ENCODE results near the gene MAP3K7CL.

Gene MAP3K7CL

DNA sequence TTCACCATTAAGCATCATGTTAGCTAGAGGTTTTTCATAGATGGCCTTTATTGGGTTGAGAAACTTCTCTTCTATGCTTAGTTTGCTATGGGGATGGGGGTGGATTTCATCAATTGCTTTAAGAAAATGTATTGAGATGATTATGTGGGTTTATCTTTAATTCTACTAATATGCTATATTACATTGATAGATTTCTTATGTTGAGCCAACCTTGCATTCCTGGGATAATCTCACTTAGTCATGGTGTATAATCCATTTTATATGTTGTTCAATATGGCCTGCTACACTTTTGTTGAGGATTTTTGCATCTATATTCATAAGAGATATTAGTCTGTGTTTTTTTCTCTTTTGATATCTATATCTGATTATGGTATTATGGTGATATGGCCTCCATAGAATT, 70.7 kb downstream of the MAP3K7CL start:
- DNase-seq = no peak

DNA sequence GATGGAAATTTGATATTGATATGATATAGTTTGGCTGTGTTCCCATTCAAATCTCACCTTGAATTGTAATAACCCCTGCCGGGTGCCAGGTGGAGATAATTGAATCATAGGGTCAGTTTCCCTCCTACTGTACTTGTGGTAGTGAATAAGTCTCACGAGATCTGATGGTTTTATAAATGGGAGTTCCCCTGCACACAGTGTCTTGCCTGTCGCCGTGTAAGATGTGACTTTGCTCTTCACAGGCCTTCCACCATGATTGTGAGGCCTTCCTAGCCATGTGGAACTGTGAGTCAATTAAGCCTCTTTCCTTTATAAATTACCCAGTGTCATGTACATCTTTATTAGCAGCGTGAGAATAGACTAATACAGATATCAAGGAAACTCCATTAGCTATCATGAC, 74.6 kb downstream of the MAP3K7CL start:
- DNase-seq = no peak

GRCh38 chr21:29205988-29206387, 75.5 kb downstream of the MAP3K7CL start:
- DNase-seq = no peak

GRCh38 chr21:29206445-29206844, 76.0 kb downstream of the MAP3K7CL start:
- no peak for DNase-seq

- no peak for DNase-seq
These were observed 76.8 kb downstream of the MAP3K7CL start for GRCh38 chr21:29207201-29207600.

- DNase-seq = no peak
These were observed 77.7 kb downstream of the MAP3K7CL start for GRCh38 chr21:29208044-29208681.

GRCh38 chr21:29208682-29209059, 78.2 kb downstream of the MAP3K7CL start:
- DNase-seq = no peak

DNA sequence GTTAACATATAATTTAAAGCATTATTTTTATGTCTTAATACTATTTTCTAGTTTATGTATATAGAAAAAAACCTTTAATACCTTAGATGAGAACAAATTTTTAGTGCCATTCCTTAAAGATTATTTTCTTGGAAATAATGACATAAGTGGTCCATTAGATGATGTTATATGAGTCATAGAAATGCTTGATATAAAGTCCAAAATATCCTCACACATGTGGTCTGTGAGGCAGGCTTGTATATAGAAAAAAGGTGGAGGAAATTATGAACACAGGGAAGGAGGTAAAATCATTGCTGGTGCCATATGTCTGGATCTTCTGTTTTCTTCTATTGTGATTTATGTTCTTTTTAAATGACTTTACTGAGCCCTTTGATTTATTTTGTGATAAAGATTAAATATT, 79.3 kb downstream of the MAP3K7CL start:
- DNase-seq = no peak

DNA sequence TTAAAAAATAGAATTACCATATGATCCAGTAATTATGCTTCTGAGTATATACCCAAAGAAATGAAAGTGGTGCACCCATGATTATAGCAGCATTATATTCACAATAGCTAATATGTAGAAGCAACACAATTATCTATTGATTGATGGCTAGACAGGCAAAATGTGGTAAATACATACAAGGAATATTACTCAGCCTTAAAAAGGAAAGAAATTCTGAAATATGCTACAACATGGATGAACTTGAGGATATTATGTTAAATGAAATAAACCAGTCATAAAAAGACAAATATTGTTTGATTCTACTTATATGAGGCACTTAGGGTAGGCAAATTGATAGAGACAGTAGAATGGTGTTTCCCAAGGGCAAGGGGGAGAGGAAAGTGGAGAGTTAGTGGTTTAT, 80.8 kb downstream of the MAP3K7CL start:
- no peak for DNase-seq

DNA sequence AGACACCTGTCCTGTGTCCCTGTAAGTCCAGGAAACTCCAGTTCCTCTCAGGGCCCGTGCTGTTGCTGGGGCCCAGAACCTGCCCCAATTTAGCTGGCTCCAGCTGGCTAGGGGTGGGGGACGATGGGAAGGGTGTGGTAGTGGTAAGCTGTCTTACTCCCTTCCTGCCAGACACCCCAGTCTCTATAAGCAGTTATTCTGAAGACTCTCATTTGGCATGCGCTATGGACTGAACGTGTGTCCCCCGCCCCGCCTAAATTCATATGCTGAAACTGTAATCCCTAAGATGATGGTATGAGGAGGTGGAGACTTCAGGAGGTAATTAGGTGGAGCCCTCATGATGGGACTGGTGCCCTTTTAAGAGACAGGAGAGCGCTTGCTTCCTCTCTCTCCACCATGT, 82.0 kb downstream of the MAP3K7CL start:
- no peak for DNase-seq

DNA sequence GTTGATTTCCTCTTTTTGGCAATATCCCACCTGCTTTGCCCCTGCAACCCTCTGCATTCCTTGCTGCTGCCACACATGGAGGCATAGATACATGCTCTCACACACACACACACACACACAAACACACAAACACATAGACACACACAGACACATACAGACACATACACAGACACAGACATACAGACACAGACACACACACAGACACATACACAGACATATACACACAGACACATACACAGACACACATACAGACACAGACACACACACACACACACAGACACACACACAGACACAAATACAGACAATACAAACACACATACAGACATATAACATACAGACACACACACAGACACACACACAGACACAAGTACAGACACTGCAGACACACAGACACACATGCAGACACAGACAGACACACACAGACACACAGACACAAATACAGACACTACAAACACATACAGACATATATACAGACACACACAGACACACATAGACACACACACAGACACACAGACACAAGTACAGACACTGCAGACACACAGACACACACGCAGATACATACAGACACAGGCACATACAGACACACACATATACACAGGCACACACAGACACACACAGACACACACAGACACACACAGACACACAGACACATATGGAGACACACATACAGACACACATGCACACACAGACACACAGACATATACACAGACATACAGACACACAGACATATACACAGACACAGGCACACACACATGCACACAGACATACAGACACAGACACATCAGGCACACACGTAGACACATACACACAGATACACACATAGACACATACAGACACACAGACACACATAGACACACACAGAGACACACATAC, 83.3 kb downstream of the MAP3K7CL start:
- no peak for DNase-seq

- DNase-seq = no peak
These were observed 85.3 kb downstream of the MAP3K7CL start for GRCh38 chr21:29215709-29216108.

GRCh38 chr21:29217818-29218291, 87.4 kb downstream of the MAP3K7CL start:
- no peak for DNase-seq

DNA sequence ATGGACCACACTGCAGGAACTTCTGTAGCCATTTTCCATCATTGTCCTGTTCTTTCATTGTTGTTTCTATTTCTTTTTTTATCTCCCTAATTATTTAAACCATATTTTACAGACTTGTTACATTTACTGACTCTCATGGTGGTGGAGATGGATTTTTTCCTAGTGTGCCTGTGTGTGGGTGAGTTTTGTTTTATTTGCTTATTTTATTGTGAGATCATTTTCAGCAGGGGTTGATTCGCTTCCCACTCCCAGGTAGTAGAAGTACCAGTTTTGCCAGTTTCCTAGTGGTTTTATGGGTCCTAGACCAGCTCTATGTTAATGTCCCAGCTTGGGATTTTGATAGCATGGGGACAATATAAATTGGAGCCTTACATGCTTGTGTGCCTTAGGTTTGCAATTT, 88.3 kb downstream of the MAP3K7CL start:
- DNase-seq = no peak

DNA sequence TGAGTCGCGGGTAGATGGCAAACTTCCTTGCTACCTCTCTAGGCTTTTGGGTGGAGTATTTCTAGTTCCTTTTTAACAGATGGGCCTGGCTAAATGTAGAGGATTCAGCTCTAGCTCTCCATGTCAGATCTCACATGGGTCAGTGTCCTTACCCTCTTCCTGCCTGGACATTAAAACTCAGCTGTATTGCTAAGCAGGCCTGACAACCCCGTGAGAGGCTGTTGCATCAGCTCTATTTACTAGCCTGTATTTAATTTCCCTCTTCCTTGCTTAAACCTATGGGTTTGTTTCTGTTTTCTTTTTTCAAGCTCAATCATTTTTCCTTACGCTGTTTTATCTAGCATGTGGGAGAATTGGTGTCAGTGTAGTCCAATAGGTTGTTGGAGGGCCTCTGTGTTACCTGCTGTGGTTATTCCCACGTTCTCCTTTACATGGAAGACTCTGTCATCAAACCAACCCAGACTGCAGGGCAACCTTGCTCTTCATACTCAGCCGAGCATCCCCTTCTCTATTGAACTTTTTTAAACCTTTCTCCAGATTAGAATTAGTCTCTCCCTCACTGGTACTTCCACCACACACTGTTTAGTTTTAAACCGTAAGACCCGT, 88.8 kb downstream of the MAP3K7CL start:
- DNase-seq = no peak

GRCh38 chr21:29221253-29221744, 90.9 kb downstream of the MAP3K7CL start:
- DNase-seq = no peak

DNA sequence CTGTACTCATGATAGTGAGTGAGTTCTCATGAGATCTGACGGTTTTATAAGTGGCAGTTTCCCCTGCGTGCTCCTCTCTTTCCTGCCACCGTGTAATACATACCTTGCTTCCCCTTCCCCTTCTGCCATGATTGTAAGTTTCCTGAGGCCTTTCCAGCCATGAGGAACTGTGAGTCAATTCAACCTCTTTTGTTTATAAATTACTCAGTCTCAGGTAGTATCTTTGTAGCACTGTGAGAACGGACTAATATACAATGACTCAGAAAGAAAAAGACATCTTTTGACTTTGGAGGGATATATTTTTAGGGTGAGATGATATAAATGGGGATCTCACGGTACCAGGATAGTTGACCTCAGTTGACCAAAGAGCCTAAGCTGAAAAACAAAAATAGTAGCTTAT, 93.6 kb downstream of the MAP3K7CL start:
- DNase-seq = no peak

Measured in SIG-M5 (cell line).